GM19239 (cell line): ENCODE data around the gene PLAC9.

Experiments used
- DNase-seq: peaks from one replicate; pipeline ENCODE4 v3.0.0; 2011; ENCODE audit warnings: low spot score; ENCODE audit not compliant: insufficient read length
- FAIRE-seq: peaks from 2 replicates; lab custom pipeline; 2011; peaks lifted over from hg19 to GRCh38; lab: Jason Lieb, UNC

Gene PLAC9

GRCh38 chr10:80157561-80157960, 25.0 kb downstream of the PLAC9 start:
- FAIRE-seq (no peak), DNase-seq (no peak)

GRCh38 chr10:80158126-80158525, 25.6 kb downstream of the PLAC9 start:
- no peak for FAIRE-seq
- DNase-seq, result no peak

- FAIRE-seq (no peak), DNase-seq (no peak)
These were observed 26.1 kb downstream of the PLAC9 start for GRCh38 chr10:80158598-80159127.

- DNase-seq, result no peak
- no peak for FAIRE-seq
These were observed 26.8 kb downstream of the PLAC9 start for GRCh38 chr10:80159166-80159873.

DNA sequence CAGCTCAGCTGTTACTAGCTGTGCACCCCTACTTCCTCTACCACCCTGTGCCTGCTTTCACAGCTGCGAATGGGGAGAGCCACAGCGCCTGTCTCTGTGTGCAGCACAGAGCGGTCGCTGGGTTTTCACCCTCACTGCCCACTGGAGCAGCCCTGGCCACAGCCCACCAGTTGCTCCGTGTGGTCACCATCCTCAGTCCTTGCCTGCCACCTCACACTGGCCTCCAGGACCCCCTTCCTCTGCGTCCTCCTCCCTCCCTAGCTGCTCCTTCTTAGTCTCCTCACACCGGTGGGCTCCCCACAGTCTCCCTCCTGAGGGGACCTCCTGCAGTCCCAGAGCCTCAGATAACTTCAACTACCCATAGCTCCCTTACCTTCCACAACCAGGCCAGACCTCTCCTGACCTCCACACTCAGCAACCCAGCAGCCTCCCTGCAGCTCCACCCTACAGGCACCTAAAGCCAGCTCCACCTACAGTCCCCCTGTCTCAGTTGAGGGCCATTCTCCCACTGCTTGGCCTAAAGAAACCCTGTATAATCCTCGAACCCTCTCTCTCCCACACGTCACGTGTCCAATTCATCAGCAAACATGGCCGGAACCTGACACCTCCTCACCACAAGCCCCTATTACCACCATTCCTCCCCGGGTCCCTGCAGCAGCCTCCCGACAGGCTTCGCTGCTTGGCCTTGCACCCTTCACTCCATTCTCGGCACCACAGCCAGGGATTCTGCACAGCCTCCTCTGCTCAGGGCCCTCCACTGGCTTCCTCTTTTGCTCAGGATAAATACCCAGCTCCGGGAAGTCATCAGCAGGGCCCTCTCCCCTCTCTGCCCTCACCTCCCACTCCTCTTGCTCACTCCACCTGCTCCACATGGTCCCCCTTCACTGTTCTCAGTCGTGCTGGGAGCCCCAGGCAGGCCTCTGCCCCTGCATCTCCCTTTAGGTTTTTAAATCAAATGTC, 28.1 kb downstream of the PLAC9 start:
- FAIRE-seq, result no peak
- DNase-seq, result no peak

GRCh38 chr10:80161321-80162083, 29.0 kb downstream of the PLAC9 start:
- DNase-seq (no peak), FAIRE-seq (no peak)

DNA sequence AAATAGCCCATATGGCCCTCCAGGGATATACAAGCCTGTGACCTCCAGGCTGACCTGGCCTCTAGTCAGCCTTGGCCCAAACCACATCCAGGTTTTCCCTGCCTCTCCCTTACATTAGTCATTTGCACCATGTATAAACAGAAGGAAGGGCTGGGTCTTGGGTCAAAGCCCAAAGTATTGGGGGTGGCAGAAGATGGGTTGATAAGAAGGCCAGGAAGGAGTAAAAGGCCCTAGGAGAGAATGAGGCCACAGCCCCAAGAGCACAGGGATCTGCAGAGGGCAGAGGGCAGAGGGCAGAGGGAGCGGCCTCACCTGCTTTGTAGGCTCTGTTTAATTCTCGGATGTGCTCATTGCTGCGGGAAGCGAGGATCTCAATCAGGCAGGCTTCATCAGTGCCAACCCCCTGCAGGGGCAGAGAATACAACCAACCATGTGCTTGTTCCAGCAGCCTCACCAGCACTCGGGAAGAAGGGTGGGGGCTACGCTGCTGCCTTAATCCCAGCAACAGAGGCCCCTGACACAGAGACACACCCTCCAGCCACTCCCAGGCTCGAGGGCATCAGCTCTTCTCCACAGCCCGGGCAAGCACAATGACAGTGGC, 31.3 kb downstream of the PLAC9 start:
- FAIRE-seq (no peak), DNase-seq (no peak)

DNA sequence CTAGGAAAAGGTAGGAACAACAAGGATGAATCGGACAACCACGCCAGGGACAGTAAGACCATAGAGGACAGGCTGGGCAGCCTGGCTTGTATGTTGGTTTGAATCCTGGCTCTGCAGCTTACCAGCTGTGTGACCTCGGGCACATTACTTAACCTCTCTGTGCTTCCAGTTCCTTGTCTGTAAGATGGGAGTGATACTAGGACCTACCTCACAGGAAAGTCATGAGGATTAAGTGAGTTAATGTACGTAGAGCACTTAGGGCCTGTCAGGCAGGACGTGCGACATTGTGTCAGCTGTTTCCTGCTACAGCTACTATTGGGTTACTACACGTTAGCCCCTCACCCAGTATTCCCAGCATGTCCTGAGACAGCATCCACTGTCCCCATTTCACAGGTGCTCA, 32.1 kb downstream of the PLAC9 start:
- FAIRE-seq (no peak), DNase-seq (no peak)

GRCh38 chr10:80165173-80165572, 32.6 kb downstream of the PLAC9 start:
- FAIRE-seq, result no peak

GRCh38 chr10:80166581-80167470, 34.3 kb downstream of the PLAC9 start:
- DNase-seq, result no peak
- FAIRE-seq, result no peak

More at GRCh38 chr10:80165173-80165572, 32.6 kb downstream of the PLAC9 start:
- no peak for DNase-seq

GRCh38 chr10:80167471-80168161, 35.1 kb downstream of the PLAC9 start:
- DNase-seq (no peak), FAIRE-seq (no peak)

- FAIRE-seq (no peak), DNase-seq (no peak)
These were observed 35.6 kb downstream of the PLAC9 start for GRCh38 chr10:80168162-80168511.

- peak; percentile 72 for DNase-seq
These were observed 36.3 kb downstream of the PLAC9 start for GRCh38 chr10:80168679-80169380.

DNA sequence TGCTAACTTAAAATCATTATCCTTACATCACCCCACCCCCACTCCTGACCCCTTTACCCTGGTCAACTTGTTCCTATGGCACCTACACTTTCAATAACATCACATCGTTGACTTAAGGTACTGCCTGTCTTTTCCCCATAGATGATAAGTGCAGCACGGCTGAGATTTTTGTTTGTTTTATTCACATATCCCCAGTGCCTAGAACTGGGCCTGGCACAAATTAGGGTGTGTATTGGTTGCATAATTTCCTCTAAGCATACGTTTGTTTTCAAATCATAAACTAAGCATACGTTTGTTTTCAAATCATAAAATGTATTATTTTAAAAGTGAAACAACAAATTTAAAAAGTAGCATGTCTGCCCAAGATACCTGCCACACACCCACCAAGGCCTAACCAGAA, 37.5 kb downstream of the PLAC9 start:
- no peak for DNase-seq
- FAIRE-seq, result no peak

More at GRCh38 chr10:80168679-80169380, 36.3 kb downstream of the PLAC9 start:
- FAIRE-seq, result no peak

DNA sequence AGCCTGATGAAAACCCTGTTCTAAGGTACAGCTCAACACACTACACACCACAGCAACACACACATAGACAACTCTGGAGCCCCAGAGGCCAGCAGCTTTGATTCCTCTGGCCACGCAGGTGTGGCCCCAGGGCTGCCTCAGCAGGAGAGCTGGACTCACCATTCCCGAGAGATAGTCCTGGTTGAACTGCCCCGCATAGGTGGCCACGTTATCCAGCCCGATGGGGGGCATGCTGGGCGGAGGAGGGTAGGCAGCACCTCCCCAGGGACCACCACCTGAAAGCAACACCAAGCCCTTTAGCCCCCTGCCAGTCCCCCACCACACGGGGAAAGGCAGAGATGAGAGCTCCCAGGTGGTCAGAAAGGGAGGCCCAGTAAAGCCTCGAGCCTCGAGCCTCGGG, 38.1 kb downstream of the PLAC9 start:
- DNase-seq (no peak), FAIRE-seq (no peak)

GRCh38 chr10:80171248-80171660, 38.7 kb downstream of the PLAC9 start:
- DNase-seq (no peak), FAIRE-seq (no peak)

GRCh38 chr10:80172896-80173295, 40.4 kb downstream of the PLAC9 start:
- FAIRE-seq (no peak), DNase-seq (no peak)

DNA sequence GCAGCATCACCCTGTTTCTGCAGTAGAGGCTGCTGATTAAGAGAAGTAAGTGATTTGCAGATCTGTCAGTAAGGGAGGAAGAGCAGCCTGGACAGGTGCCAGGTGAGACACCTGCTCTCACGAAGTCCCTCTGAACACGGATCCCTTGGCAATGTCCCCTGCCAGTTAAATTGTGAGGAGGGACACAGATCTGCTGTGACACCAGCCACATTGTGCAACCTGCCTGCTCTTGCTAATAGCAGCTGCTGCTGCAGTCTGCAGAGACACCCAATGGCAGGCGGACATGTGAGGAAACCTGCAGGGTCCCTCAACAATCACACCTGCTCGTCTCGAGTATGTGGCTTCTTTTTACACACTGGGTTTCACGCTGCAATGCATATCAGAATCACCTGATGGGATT, 40.9 kb downstream of the PLAC9 start:
- DNase-seq (no peak), FAIRE-seq (no peak)
